SJSA1 (cell line): ENCODE results near the gene ADAMTS2. TPM values are rescaled to one million over a fixed set of nuclear protein-coding genes. Genes with fewer than 3 reads are reported as not detected.
A peak's percentile ranks its signal among the peaks of the same experiment; 100 is the strongest.

ENCODE experiments used
- DNase-seq, 2 experiments: peaks; one replicate each; pipeline ENCODE4 v3.0.0-alpha.2; 2015 to 2020; ENCODE audit warnings: low spot score in 2 of 2, low read depth in 1 of 2
- H3K27ac ChIP-seq: fragments of 250-450 bp; sonication (Bioruptor Pico); 2 replicates; pipeline ENCODE4 v1.5.1; 2020; ENCODE audit warnings: mild to moderate bottlenecking, moderate library complexity
- H3K27me3 ChIP-seq: fragments of 250-450 bp; sonication (Bioruptor Pico); replicated peaks from 2 replicates; pipeline ENCODE4 v1.5.1; 2020; ENCODE audit warnings: mild to moderate bottlenecking, moderate library complexity
- H3K36me3 ChIP-seq: fragments of 250-450 bp; sonication (Bioruptor Pico); 2 replicates; pipeline ENCODE4 v1.5.1; 2020; ENCODE audit warnings: mild to moderate bottlenecking
- H3K4me1 ChIP-seq: fragments of 250-450 bp; sonication (Bioruptor Pico); replicated peaks from 2 replicates; pipeline ENCODE4 v1.6.1; 2021; ENCODE audit warnings: mild to moderate bottlenecking
- H3K4me3 ChIP-seq: fragments of 250-450 bp; sonication (Bioruptor Pico); 2 replicates; pipeline ENCODE4 v1.5.1; 2020; ENCODE audit warnings: mild to moderate bottlenecking
- H3K9me3 ChIP-seq: fragments of 250-450 bp; sonication (Bioruptor Pico); replicated peaks from 2 replicates; pipeline ENCODE4 v1.5.1; 2020; ENCODE audit warnings: mild to moderate bottlenecking
- total RNA-seq: library from RNA; depleted of rRNA; stranded (reverse); fragments of >200 nt; shearing (Covaris generic); gene quantifications from 2 replicates; pipeline ENCODE4 v1.2.3, GENCODE V29; 2014

ADAMTS2 gene
- total RNA-seq, 1 experiment from 2014 or later = 4.9 TPM

DNA sequence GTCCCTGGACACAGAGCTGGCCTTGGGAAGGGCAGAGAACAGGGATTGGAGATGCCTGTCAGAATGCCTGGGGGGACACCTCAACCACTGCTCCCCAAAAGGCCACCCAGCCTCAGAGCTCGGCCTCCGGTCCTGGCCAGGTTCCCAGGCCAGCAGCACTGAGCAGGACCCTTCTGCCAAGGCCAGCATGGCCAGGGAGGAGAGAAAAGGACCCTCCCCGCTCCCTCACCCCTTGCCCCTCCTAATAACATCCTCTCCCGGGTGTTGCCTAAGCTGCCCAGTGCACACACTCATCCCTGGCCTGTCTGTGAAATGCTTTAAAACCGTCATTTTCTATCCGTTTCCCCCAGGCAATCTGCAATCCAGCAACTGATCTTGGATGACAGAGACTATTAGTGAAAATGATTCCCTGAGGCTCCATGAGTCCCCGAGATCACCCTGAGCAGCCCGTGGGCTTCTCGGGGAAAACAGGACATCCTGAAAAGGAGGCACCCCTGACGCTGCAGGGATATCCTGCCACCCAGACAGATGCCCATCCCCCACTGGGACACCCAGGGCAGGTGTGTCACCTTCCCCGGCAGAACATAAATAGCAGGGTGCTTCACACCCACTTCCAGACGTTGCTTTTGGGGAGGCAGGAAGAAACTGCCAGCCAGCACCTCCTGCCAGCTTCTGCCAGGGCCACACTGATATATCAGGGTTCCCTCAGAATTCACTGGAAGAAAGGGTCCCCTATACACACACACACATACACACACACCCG is 75.3 kb downstream of the ADAMTS2 start:
- H3K27me3 ChIP-seq = no peaks in the 10 kb centered on the region
- DNase-seq = peak in 1 of 2 experiments; percentile 35
- H3K4me1 ChIP-seq = peaks cover 15% of the 10 kb centered on the region
- H3K27ac ChIP-seq = no peak overlapping the region
- H3K9me3 ChIP-seq = peaks cover 54% of the 10 kb centered on the region
- no peak overlapping the region for H3K4me3 ChIP-seq
- H3K36me3 ChIP-seq = no peaks in the 10 kb centered on the region

DNA sequence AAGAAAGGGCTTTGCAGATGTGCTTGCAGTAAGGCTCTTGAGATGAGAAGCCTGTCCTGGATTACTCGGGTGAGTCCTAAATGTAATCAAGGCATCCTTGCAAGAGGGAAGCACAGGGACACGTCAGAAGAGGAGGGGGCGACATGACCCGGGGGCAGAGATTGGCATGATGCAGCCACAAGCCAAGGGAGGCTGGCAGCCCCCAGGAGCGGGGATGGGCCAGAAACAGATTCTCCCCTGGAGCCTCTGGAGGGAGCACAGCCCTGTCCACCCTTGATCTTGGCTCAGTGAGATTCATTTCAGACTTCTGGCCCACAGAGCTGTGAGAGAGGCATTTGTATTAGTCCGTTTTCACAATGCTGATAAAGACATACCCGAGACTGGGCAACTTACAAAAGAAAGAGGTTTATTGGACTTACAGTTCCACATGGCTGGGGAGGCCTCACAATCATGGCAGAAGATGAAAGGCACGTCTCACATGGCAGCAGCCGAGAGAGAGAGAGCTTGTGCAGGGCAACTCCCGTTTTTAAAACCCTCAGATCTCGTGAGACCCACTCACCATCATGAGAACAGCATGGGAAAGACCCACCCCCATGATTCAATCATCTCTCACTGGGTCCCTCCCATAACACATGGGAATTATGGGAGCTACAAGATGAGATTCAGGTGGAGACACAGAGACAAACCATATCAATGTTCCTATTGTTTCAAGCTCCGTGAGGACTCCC is 76.1 kb downstream of the ADAMTS2 start:
- Histone ChIP-seq H3K9me3 (peaks cover 54% of the 10 kb centered on the region), H3K36me3 (no peaks in the 10 kb centered on the region), H3K27me3 (no peaks in the 10 kb centered on the region), H3K4me3 (no peak overlapping the region), H3K27ac (no peak overlapping the region), H3K4me1 (peaks cover 17% of the 10 kb centered on the region)
- peak in 1 of 2 experiments; percentile 38 for DNase-seq

DNA sequence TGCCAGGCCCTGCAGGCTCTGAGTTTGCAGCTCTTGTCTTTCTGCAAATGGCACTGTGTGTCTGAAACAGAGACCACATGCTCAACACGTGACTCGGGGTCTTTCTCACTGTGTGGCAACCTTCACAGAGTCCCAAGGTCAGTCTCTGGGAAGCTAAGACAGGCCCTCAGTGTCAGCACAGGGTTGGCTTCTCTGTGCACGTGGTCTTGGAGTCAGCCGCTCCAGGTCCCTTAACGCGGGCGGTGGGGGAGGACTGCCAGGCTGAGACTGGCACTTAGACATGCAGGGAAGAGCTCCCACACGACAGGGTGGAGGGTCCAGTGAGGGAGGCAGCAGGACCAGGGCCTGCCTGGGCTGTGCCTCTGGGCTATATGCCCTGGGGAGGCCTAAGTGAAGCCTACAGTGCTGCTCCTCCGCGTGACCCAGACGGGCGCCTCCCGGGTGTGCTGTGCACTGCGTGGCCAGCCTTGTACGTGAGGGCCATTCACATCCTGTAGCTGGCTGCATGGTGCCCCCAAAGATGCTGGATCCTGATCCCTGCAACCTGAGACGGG is 76.8 kb downstream of the ADAMTS2 start:
- Histone ChIP-seq H3K9me3 (peaks cover 57% of the 10 kb centered on the region), H3K4me1 (peaks cover 17% of the 10 kb centered on the region), H3K36me3 (no peaks in the 10 kb centered on the region), H3K27me3 (no peaks in the 10 kb centered on the region), H3K27ac (no peak overlapping the region), H3K4me3 (no peak overlapping the region)
- DNase-seq = peak in 1 of 2 experiments; percentile 35

DNA sequence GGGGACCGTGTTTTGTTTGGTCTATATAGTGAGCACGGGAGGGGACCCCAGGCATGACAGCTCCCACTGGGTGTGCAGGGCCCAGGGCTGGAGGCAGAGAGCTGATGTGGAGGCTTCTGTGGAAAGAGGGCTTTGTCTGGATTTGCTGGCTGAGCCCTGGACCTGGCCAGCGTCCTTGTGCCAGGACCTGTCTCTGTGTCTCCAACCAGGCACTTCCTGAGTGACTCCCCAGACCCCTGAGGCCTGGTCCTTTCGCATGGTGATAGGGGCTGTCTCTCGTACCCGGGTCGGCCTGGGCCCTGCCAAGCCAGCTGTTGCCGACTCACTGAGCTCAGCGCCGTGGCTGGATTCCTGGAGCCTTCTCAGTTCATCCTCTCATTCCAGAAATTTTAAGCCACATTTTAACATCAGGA is 77.6 kb downstream of the ADAMTS2 start:
- peaks cover 60% of the 10 kb centered on the region for H3K9me3 ChIP-seq
- H3K36me3 ChIP-seq = no peaks in the 10 kb centered on the region
- H3K4me1 ChIP-seq = peaks cover 17% of the 10 kb centered on the region
- no peaks in the 10 kb centered on the region for H3K27me3 ChIP-seq
- H3K27ac ChIP-seq = no peak overlapping the region
- DNase-seq = peak in 1 of 2 experiments; percentile 44
- no peak overlapping the region for H3K4me3 ChIP-seq

DNA sequence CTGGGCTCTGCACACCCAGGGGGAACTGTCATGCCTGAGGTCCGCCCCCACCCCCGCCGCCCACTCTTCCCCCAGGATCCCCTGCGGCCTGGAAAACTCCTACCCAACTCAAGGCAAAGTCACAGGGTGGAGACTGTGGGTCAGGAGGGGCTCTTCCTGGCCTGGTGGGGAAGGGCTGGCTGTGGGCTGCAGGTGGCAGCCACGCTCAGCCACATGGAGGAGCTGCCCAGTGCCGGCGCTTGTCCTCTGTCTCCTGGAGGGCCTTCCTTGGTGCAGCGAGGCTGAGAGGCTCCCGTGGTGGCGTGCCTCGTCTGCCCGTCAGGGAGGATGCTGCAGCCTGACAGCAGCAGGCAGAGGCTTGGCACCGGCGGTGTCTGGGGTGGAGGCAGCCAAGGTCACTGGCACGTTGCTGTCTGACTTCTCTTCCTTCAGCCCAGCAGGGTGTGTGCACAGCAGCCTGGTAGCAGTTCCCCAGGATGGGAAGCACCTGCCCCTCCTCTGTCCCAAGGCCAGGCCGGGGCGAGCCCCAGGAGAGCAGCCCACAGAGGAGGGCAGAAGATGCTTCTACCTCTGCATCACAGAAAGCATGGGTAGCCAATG is 78.1 kb downstream of the ADAMTS2 start:
- no peak overlapping the region for H3K27ac ChIP-seq
- DNase-seq = peak in 1 of 2 experiments; percentile 44
- peaks cover 64% of the 10 kb centered on the region for H3K9me3 ChIP-seq
- H3K27me3 ChIP-seq = no peaks in the 10 kb centered on the region
- no peaks in the 10 kb centered on the region for H3K36me3 ChIP-seq
- H3K4me3 ChIP-seq = no peak overlapping the region
- H3K4me1 ChIP-seq = peaks cover 17% of the 10 kb centered on the region

DNA sequence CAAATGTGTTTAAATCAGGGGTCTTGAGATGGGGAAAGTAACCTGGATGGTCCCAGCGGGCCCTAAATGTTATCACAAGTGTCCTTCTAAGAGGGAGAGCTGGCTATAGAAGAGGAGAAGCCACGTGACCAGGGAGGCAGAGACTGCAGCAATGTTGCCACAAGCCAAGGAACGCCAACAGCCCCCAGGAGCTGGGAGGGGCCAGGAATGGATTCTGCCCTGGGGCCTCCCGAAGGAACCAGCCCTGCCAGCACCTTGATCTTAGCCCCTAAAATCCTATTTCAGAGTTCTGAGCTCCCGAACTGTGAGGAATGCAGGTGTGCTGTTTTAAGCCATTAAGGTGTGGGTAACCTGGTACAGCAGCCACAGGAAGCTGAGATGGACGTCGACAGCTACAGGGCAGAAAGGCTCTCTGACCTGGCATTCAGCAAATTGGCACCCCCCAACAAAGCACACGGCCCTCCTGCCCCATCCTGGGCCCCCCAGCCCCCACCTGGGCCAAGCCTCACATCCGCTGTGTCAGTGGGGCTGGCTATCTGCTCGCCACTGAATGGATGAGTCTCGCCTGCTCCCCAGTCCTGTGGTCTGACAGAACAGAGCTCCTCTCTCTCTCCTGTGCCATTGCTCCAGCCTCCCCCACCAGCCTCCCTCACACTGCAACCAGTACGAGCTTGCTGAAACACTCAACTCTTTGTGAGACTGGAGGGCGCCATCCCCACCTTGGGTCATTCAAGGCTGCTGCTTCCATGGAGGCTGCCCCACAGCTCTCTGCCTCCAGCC is 78.8 kb downstream of the ADAMTS2 start:
- H3K4me3 ChIP-seq = no peak overlapping the region
- H3K9me3 ChIP-seq = peaks cover 69% of the 10 kb centered on the region
- peaks cover 17% of the 10 kb centered on the region for H3K4me1 ChIP-seq
- H3K27ac ChIP-seq = peak overlapping the region; percentile 42
- no peaks in the 10 kb centered on the region for H3K36me3 ChIP-seq
- peak in 1 of 2 experiments; percentile 44 for DNase-seq
- no peaks in the 10 kb centered on the region for H3K27me3 ChIP-seq

DNA sequence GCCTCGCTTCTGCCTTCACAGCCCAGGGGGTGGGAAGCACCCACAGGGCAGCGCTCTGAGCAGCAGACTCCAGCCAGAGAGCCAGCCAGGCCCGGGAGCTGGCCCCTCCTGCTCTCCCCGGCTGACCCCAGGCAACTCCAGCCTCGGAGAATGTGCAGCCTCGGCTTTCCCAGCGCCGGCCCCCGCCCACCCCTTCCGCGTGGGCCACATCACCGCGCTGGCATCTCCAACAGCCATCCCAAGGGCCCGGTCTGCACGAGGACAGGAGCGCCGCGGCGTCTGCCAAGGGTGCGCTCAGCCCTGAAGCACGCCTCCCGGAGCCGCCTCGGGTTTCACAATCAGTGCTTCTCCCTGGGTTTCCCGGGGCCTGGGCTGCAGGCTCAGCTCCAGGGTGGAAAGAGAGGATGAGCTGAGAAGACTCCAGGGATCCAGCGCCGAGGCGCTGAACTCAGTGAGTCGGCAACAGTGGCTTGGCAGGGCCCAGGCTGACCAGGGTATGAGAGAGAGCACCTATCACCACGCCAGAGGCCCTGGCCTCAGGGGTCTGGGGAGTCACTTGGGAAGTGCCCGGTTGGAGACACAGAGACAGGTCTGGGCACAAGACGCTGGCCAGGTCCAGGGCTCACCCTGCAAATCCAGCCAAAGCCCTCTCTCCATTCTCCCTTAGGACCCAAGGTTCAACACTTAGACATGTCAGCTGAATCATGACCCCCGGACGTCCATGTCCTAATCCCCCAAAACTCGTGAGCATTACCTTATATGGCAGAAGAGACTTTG is 79.6 kb downstream of the ADAMTS2 start:
- peaks cover 17% of the 10 kb centered on the region for H3K4me1 ChIP-seq

GRCh38 chr5:179264783-179265513 is 80.3 kb downstream of the ADAMTS2 start:
- Histone ChIP-seq H3K4me3 (no peak overlapping the region), H3K36me3 (no peaks in the 10 kb centered on the region), H3K9me3 (peaks cover 65% of the 10 kb centered on the region), H3K4me1 (peaks cover 17% of the 10 kb centered on the region), H3K27me3 (no peaks in the 10 kb centered on the region), H3K27ac (no peak overlapping the region)
- DNase-seq = peak in 1 of 2 experiments; percentile 43

More for the DNA sequence above, 79.6 kb downstream of the ADAMTS2 start:
- Histone ChIP-seq H3K9me3 (peaks cover 69% of the 10 kb centered on the region), H3K36me3 (no peaks in the 10 kb centered on the region), H3K27ac (peak overlapping the region; percentile 42), H3K4me3 (no peak overlapping the region), H3K27me3 (no peaks in the 10 kb centered on the region)
- peak; percentile 42 to 72 for DNase-seq

- Histone ChIP-seq H3K27me3 (no peaks in the 10 kb centered on the region), H3K9me3 (peaks cover 65% of the 10 kb centered on the region), H3K27ac (no peak overlapping the region), H3K36me3 (no peaks in the 10 kb centered on the region), H3K4me1 (peaks cover 17% of the 10 kb centered on the region), H3K4me3 (no peak overlapping the region)
- DNase-seq = peak in 1 of 2 experiments; percentile 38
Observed at GRCh38 chr5:179264053-179264782, 81.0 kb downstream of the ADAMTS2 start.

DNA sequence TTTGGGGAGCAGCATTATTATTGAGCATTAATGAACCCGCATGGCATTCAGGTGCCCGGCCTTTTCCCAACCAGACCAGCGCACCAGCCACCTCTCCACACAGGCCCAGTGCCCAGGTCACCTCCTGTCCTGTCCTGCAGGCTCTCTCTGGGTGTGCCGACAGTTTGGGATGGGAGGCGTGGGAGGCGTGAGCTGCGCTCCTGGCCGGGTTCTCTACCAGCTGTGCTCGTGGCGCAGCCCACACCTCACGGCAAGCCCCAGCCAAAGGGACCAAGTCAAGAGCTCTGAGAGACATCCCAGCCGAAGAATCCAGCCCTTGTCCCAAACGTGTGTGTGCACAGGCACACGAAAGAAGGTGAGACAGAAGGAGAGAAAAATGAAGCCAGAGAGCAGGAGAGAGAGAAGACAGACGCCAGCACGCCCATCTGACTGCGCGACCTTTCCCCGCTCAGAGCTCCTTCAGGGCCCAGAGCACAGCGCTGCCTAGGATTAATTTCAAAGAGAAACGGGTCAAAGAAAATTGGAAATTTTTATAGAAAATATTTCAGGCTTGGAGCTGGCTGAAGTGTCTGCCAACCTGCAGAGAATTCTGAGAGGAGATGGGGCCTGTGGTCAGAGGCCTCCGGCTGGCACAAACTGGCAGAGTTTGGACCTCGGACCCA is 81.7 kb downstream of the ADAMTS2 start:
- Histone ChIP-seq H3K9me3 (peaks cover 64% of the 10 kb centered on the region), H3K4me1 (peaks cover 17% of the 10 kb centered on the region), H3K4me3 (no peak overlapping the region), H3K27me3 (no peaks in the 10 kb centered on the region), H3K36me3 (no peaks in the 10 kb centered on the region), H3K27ac (no peak overlapping the region)
- DNase-seq = peak in 1 of 2 experiments; percentile 44
